HepG2 (cell line): Measurements from ENCODE around the gene CABP4. TPM values are rescaled to one million over a fixed set of nuclear protein-coding genes. Genes with fewer than 3 reads are reported as not detected.

Source experiments
- CBX1 ChIP-seq: IDR thresholded peaks from one replicate; pipeline ENCODE4 v1.6.1; 2016; ENCODE audit warnings: antibody characterized with exemption, low read depth
- HES4 ChIP-seq: sonication (generic); formaldehyde crosslinking; IDR thresholded peaks from 2 replicates; pipeline ENCODE4 v1.9.0; 2021; ENCODE audit warnings: mild to moderate bottlenecking, missing genetic modification reagents, borderline replicate concordance
- POLR2AphosphoS5 ChIP-seq: IDR thresholded peaks from 2 replicates; pipeline ENCODE4 v1.6.1; 2012; ENCODE audit warnings: low read depth, low read length
- RCOR2 ChIP-seq: IDR thresholded peaks from 2 replicates; pipeline ENCODE4 v1.6.1; 2016; ENCODE audit warnings: missing biosample characterization, missing genetic modification reagents
- XBP1 ChIP-seq: sonication (generic); formaldehyde crosslinking; IDR thresholded peaks from 2 replicates; pipeline ENCODE4 v1.5.0; 2020; ENCODE audit warnings: missing genetic modification reagents
- ZFP36L1 ChIP-seq: sonication (generic); formaldehyde crosslinking; IDR thresholded peaks from 2 replicates; pipeline ENCODE4 v1.8.0; 2022; ENCODE audit warnings: mild to moderate bottlenecking, missing genetic modification reagents, moderate library complexity
- ZNF773 ChIP-seq: sonication (generic); formaldehyde crosslinking; IDR thresholded peaks from 2 replicates; pipeline ENCODE4 v1.4.0; 2020; ENCODE audit warnings: missing genetic modification reagents, borderline replicate concordance
- polyA plus RNA-seq, 8 experiments: library from polyadenylated mRNA; depleted of rRNA in 3 of 8; stranded (reverse) in 7 of 8; unstranded in 1 of 8; fragments of >200 nt; fragmentation: Illumina TruSeq in 4 of 8; extraction: Trizol in 4 of 8; gene quantifications; 2 replicates each; pipeline versions ENCODE4 v1.2.1 to v1.2.3, GENCODE V29; 2011 to 2016; ENCODE audit warnings: low read depth in 4 of 8, missing spikeins in 1 of 8, mixed read lengths in 1 of 8; ENCODE audit not compliant: insufficient read depth in 1 of 8
- total RNA-seq, 5 experiments: library from RNA; depleted of rRNA; stranded (reverse); fragments of >200 nt; fragmentation: Illumina TruSeq; extraction: Trizol; gene quantifications; 2 replicates each; pipeline ENCODE4 v1.2.3, GENCODE V29; 2016; ENCODE audit warnings: low read depth in 1 of 5
- TF ChIP-seq, protein P1 (sequence below): sonication (generic); IDR thresholded peaks from 2 replicates; pipeline ENCODE4 v1.6.1; 2016; ENCODE audit warnings: low read depth, borderline replicate concordance
- TF ChIP-seq, protein P2 (sequence below): sonication (generic); formaldehyde crosslinking; IDR thresholded peaks from 2 replicates; pipeline ENCODE4 v1.4.0; 2020; ENCODE audit warnings: missing genetic modification reagents, borderline replicate concordance
- TF ChIP-seq, protein P3 (sequence below): sonication (generic); formaldehyde crosslinking; IDR thresholded peaks from 2 replicates; pipeline ENCODE4 v1.4.0; 2020; ENCODE audit warnings: mild to moderate bottlenecking, missing genetic modification reagents
- TF ChIP-seq, protein P4 (sequence below): sonication (generic); formaldehyde crosslinking; IDR thresholded peaks from 2 replicates; pipeline ENCODE4 v1.5.1; 2020; ENCODE audit warnings: mild to moderate bottlenecking, missing genetic modification reagents, borderline replicate concordance
- TF ChIP-seq, protein P5 (sequence below): sonication (generic); formaldehyde crosslinking; IDR thresholded peaks from 2 replicates; pipeline ENCODE4 v1.5.1; 2020; ENCODE audit warnings: mild to moderate bottlenecking, missing genetic modification reagents, moderate library complexity

The CABP4 gene
- total and polyA plus RNA-seq, 2 of the 13 experiments (the other 11 are each of a cell fraction or from before 2014, with no cell fraction given), result not detected

DNA sequence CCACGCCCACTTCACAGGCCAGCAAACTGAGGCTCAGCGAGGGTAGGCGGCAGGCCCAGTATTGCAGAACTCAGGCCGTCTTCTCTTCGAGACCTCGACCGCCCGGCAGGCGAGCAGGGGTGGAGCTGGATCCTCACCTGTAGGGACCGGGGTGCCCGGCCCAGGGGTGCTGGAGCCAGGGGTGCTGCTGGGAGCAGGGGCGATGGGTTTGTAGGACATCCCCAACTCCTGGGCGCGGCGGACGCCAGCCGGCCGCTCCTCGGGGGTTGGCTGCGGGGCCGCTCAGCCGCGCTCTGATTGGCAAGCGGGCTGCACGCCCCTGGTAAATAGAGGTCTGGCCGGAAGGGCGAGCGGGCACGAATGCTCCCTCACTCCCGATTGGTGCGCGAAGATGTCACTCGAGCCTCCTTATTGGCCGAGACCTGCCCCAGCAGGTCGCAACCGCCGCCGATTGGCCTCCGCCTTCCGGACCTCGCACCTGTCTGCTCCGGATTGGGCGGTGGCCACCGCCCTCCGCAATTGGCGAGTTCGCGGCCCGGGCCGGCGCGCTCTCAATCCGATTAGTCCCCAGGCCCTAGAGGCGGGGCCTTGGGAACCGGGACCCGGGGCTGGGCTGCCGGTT lies 52.8 kb downstream of the CABP4 start, which contains the start of gene CDK2AP2 (continued):
- TF ChIP-seq RCOR2 (peak; percentile 96), ZFP36L1 (CRISPR knock-in tag) (no peak), XBP1 (CRISPR knock-in tag) (peak; percentile 78; the same call in 1 of the 2 replicates), POLR2AphosphoS5 (peak; percentile 62), ZNF773 (CRISPR knock-in tag) (no peak), CBX1 (peak; percentile 72), HES4 (CRISPR knock-in tag) (peak; percentile 63; the same call in 1 of the 2 replicates)
- TF ChIP-seq, protein P1, sequence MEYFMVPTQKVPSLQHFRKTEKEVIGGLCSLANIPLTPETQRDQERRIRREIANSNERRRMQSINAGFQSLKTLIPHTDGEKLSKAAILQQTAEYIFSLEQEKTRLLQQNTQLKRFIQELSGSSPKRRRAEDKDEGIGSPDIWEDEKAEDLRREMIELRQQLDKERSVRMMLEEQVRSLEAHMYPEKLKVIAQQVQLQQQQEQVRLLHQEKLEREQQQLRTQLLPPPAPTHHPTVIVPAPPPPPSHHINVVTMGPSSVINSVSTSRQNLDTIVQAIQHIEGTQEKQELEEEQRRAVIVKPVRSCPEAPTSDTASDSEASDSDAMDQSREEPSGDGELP, result peak; percentile 65; the same call in 1 of the 2 replicates
- TF ChIP-seq, protein P2, sequence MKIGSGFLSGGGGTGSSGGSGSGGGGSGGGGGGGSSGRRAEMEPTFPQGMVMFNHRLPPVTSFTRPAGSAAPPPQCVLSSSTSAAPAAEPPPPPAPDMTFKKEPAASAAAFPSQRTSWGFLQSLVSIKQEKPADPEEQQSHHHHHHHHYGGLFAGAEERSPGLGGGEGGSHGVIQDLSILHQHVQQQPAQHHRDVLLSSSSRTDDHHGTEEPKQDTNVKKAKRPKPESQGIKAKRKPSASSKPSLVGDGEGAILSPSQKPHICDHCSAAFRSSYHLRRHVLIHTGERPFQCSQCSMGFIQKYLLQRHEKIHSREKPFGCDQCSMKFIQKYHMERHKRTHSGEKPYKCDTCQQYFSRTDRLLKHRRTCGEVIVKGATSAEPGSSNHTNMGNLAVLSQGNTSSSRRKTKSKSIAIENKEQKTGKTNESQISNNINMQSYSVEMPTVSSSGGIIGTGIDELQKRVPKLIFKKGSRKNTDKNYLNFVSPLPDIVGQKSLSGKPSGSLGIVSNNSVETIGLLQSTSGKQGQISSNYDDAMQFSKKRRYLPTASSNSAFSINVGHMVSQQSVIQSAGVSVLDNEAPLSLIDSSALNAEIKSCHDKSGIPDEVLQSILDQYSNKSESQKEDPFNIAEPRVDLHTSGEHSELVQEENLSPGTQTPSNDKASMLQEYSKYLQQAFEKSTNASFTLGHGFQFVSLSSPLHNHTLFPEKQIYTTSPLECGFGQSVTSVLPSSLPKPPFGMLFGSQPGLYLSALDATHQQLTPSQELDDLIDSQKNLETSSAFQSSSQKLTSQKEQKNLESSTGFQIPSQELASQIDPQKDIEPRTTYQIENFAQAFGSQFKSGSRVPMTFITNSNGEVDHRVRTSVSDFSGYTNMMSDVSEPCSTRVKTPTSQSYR (CRISPR knock-in tag), result no peak
- TF ChIP-seq, protein P3, sequence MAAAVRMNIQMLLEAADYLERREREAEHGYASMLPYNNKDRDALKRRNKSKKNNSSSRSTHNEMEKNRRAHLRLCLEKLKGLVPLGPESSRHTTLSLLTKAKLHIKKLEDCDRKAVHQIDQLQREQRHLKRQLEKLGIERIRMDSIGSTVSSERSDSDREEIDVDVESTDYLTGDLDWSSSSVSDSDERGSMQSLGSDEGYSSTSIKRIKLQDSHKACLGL, result 0 out of 2 replicates have a peak, but pooled peaks have one; percentile 11
- TF ChIP-seq, protein P4, sequence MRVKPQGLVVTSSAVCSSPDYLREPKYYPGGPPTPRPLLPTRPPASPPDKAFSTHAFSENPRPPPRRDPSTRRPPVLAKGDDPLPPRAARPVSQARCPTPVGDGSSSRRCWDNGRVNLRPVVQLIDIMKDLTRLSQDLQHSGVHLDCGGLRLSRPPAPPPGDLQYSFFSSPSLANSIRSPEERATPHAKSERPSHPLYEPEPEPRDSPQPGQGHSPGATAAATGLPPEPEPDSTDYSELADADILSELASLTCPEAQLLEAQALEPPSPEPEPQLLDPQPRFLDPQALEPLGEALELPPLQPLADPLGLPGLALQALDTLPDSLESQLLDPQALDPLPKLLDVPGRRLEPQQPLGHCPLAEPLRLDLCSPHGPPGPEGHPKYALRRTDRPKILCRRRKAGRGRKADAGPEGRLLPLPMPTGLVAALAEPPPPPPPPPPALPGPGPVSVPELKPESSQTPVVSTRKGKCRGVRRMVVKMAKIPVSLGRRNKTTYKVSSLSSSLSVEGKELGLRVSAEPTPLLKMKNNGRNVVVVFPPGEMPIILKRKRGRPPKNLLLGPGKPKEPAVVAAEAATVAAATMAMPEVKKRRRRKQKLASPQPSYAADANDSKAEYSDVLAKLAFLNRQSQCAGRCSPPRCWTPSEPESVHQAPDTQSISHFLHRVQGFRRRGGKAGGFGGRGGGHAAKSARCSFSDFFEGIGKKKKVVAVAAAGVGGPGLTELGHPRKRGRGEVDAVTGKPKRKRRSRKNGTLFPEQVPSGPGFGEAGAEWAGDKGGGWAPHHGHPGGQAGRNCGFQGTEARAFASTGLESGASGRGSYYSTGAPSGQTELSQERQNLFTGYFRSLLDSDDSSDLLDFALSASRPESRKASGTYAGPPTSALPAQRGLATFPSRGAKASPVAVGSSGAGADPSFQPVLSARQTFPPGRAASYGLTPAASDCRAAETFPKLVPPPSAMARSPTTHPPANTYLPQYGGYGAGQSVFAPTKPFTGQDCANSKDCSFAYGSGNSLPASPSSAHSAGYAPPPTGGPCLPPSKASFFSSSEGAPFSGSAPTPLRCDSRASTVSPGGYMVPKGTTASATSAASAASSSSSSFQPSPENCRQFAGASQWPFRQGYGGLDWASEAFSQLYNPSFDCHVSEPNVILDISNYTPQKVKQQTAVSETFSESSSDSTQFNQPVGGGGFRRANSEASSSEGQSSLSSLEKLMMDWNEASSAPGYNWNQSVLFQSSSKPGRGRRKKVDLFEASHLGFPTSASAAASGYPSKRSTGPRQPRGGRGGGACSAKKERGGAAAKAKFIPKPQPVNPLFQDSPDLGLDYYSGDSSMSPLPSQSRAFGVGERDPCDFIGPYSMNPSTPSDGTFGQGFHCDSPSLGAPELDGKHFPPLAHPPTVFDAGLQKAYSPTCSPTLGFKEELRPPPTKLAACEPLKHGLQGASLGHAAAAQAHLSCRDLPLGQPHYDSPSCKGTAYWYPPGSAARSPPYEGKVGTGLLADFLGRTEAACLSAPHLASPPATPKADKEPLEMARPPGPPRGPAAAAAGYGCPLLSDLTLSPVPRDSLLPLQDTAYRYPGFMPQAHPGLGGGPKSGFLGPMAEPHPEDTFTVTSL (CRISPR knock-in tag), result no peak
- TF ChIP-seq, protein P5, sequence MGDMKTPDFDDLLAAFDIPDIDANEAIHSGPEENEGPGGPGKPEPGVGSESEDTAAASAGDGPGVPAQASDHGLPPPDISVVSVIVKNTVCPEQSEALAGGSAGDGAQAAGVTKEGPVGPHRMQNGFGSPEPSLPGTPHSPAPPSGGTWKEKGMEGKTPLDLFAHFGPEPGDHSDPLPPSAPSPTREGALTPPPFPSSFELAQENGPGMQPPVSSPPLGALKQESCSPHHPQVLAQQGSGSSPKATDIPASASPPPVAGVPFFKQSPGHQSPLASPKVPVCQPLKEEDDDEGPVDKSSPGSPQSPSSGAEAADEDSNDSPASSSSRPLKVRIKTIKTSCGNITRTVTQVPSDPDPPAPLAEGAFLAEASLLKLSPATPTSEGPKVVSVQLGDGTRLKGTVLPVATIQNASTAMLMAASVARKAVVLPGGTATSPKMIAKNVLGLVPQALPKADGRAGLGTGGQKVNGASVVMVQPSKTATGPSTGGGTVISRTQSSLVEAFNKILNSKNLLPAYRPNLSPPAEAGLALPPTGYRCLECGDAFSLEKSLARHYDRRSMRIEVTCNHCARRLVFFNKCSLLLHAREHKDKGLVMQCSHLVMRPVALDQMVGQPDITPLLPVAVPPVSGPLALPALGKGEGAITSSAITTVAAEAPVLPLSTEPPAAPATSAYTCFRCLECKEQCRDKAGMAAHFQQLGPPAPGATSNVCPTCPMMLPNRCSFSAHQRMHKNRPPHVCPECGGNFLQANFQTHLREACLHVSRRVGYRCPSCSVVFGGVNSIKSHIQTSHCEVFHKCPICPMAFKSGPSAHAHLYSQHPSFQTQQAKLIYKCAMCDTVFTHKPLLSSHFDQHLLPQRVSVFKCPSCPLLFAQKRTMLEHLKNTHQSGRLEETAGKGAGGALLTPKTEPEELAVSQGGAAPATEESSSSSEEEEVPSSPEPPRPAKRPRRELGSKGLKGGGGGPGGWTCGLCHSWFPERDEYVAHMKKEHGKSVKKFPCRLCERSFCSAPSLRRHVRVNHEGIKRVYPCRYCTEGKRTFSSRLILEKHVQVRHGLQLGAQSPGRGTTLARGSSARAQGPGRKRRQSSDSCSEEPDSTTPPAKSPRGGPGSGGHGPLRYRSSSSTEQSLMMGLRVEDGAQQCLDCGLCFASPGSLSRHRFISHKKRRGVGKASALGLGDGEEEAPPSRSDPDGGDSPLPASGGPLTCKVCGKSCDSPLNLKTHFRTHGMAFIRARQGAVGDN, result peak; percentile 73
